CD4-positive, alpha-beta T cell treated with Interleukin-6 at 100 ng/mL for 8 hours (primary cell): ENCODE data around the gene PPARG.
"Not testable (repeated sequence)": the region's sequence is repeated elsewhere in the genome, so short reads cannot be mapped to it uniquely, and the experiment has no call there.

Experiments used
- DNase-seq: peaks from one replicate; pipeline ENCODE4 v3.0.0-alpha.2; 2020; ENCODE audit warnings: mixed read lengths, low spot score

The PPARG gene

GRCh38 chr3:12288182-12289129, at the start of gene PPARG:
TSS of gene PPARG (plus strand) at chr3:12289070. CDS start at chr3:12379712, 90,642 bp downstream.
- DNase-seq: no peak

DNA sequence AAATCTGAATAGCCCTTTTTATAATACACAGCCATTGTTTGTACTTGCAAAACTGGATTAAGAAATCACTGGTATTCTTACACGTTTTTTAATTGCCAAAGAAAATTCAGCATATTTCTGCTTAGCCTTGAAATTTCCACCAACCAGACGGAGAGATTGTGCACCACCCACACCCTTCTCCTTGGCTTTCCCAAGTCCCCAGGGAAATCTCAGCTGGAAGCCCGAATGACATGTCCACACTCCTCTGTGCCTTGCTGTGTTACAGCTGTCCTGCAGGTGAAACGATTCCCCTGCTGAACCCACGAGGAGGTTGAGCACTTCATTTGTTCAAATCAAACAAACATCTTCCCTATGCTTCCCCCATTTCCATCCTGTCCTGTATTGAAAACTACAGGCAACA, 49.6 kb upstream of the PPARG start:
- no peak for DNase-seq

DNA sequence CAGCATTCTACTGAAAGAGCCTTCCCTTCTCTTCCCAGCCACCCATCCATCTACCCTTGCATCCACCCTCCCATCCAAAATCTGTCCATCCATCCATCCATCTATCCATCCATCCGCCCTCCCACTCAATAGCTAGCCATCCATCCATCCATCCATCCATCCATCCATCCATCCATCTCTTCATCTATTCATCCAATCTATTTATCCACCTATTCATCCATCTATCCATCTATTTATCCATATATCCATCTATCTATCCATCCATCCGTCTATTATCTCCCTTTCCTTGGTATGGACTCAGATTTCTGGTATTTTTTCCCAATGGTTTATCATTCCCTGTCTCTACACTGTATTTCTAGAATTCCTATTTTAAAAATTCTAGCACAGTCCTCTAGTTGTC, 46.1 kb upstream of the PPARG start:
- DNase-seq: no peak

DNA sequence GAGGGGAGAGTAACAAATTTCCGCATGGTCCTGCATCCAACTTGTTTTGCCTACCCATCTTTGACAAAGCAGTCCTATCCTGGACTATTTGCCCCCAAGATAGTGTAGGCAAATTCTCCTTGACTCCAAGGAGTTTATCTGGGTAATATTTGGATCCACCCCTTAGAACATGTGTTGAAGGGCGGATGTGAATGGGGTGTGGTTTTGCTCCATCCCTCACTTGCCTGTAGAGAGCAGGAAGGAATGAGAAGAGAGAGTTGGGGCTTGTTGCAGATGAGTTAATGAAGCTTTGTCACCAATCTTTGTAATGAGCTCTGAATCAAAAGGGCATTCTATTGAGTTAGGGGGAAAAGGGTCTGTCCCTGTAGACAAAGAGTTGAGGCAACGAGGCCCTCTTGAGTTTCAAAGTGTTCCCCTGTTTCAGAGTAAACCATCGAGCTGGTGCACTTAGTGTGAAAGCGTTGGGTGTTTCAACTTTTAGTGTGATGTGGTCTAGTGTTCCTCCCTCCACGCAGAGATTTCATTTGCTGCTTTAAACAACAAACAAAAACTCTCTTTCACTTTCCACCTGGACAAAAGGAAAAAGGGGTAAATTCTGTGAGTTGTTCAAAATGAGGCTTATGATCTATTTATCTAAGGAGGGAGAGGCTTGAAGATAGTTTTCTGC, 42.2 kb upstream of the PPARG start:
- DNase-seq: no peak

DNA sequence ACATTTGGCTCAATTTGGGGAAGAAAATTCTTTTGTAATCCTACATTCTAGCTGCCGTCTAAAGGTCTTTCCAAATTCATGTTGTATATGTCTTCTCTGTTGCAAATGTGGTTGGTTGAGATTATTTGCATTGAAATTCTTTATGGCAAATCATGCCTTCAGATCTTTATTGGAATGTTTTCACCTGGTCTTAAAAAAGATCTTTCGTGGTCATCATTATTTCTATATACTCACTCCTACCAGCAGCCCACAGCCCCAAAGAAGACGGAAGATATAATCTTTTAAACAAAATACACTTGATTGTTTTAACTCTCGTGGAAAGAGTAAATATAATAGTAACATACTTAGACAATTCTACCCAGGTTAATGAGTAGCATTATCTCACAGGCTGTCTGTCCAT, 41.5 kb upstream of the PPARG start:
- no peak for DNase-seq

DNA sequence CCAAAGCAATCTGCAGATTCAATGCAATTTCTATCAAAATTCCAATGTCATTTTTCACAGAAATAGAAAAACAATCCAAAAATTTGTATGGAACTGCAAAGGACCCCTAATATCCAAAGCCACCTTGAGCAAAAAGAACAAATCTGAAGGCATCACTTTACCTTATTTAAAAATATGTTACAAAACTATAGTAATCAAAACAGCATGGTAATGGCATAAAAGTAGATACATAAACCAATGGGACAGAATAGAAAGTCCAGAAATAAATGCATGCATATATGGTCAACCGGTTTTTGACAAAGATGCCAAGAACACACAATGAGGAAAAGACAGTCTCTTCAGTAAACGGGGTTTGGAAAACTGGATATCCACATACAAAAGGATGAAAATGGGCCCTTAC, 39.4 kb upstream of the PPARG start:
- no peak for DNase-seq

DNA sequence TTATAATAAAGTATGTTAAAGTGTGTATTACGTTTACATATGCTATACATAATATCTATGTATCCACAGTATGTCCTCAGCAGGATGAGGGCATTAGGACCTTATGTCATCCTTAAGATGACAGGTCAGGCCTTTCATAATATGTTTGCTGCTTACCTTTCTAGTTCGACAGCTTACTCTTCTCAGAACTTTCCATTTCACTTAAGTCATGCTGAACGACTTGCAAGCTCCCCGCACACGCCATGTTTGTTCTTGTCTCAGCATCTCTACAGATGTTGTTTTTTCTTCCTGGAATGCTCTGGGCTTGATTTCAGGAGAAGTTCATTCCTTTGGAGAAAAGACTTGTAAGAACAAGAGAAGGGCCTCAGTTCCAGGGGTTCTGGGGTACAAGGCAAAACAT, 36.0 kb upstream of the PPARG start:
- no peak for DNase-seq

GRCh38 chr3:12253516-12254343, 35.1 kb upstream of the PPARG start:
- DNase-seq: no peak

- no peak for DNase-seq
These were observed 33.5 kb upstream of the PPARG start for GRCh38 chr3:12255393-12255792.

DNA sequence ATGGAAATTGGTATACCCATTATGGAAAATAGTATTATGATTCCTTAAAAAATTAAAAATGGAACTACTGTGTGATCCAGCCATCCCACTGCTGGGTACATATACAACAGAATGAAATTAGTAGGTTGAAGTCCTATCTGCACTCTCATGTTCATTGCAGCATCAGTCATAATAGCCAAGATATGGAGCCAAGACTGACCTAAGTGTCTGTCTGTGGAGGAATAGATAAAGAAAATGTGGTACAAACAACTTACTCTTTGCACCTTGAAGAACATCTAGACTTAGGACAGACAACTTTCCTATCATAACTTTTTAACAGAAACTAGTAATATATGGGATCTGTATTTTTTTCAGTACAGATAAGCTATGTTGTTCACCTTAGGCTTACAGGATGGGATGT, 30.0 kb upstream of the PPARG start:
- no peak for DNase-seq

DNA sequence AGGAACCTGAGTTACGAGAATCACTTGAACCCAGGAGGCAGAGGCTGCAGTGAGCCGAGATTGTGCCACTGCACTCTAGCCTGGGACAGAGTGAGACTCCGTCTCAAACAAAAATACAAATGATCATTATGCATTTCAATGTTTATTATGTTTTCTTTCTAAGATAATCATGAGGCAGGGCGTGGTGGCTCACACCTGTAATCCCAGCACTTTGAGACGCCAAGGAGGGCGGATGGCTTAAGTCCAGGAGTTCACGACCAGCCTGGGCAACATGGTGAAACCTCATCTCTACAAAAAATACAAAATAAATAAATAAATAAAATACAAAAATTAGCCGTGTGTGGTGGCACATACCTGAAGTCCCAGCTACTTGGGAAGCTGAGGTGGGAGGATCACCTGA, 26.7 kb upstream of the PPARG start:
- not testable (repeated sequence) for DNase-seq

GRCh38 chr3:12265508-12265907, 23.4 kb upstream of the PPARG start:
- DNase-seq: no peak

GRCh38 chr3:12266038-12266437, 22.8 kb upstream of the PPARG start:
- no peak for DNase-seq

GRCh38 chr3:12267376-12268030, 21.4 kb upstream of the PPARG start:
- DNase-seq: no peak

GRCh38 chr3:12268049-12268735, 20.7 kb upstream of the PPARG start:
- no peak for DNase-seq

DNA sequence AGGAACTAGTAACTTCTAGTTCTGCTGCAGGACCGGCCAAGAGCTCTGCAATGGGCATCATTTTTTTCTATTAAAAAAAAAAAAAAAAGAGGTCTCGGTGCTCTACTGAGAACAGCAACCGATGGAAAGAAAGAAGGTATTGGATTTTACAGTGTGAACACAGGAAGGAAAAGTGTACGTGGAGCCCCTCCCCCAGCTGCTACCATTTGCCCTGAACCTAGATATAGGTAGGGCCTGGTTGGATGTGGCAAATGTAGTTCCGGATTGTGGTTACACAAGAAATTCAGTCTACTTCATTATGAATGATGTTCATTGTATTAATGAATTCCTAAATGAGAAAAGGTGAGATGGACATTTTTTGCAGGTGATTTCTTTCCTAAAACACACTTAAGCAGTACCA, 17.9 kb upstream of the PPARG start:
- DNase-seq: no peak

DNA sequence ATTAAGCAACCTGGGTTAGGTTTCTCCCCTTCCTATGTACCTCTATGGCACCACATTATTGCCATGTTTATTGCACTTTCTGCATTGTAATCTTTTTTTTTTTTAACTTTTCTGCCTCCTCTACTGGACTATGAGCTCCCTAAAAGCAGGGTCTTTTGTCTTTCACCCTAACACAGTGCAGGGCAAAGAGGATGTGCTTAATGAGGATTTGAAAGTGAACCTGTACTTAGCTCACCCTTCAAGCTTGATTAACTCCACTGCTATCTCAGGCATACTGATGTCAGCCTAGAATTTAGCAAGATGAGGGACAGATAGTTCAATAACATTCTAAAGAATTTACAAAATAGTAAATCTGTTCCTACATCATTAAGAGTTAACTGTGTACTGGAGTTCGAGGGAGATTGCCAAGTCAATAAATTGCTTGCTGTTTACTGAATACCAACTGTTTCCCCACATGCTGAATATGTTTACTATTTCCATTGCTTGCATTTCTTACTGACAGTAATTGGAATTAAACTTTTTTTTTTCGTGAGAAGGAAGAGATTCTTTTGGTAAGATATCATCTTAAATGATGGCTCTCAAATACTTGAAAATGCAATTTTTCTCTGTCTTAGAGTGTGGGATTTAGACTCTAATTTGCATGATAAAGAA, 15.7 kb upstream of the PPARG start:
- no peak for DNase-seq

DNA sequence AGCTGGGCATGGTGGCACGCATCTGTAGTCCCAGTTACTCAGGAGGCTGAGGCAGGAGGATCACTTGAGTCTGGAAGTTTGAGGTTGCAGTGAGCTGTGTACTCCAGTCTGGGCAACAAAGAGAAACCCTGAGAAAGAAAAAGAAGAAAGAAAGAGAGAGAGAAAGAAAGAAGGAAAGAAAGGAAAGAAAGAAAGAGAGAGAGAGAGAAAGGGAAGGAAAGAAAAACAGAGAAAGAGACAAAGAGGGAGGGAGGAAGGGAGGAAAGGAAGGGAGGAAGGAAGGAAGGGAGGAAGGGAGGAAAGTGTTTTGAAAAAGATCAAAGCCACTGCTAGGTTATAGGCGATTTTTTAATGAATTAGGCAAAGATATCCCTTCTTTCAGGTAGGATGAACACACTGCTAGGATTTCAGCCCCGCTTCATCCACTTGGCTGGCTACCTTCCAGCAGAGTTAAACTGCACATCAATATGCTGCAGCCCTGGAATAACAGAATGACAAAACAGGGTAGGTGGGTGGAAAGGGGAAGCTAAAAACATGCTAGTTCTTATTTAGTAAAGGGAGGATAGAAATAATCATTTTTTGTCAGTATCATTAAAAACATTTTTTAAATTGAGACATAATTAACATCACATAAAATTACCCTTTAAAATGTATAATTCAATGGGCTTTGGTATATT, 12.8 kb upstream of the PPARG start:
- no peak for DNase-seq

- not testable (repeated sequence) for DNase-seq
These were observed 12.0 kb upstream of the PPARG start for GRCh38 chr3:12276827-12277226.

GRCh38 chr3:12278566-12278965, 10.3 kb upstream of the PPARG start:
- no peak for DNase-seq
